SIG-M5 treated with dmso at 0.1 percent for 504 hours (cell line): ENCODE results near the gene RNF182.
"Not testable (repeated sequence)": the region's sequence is repeated elsewhere in the genome, so short reads cannot be mapped to it uniquely, and the experiment has no call there.

ENCODE experiments used
- DNase-seq: peaks from one replicate; lab custom pipeline; 2025; ENCODE audit not compliant: unreplicated experiment; lab: John Stamatoyannopoulos, UW

The RNF182 gene

DNA sequence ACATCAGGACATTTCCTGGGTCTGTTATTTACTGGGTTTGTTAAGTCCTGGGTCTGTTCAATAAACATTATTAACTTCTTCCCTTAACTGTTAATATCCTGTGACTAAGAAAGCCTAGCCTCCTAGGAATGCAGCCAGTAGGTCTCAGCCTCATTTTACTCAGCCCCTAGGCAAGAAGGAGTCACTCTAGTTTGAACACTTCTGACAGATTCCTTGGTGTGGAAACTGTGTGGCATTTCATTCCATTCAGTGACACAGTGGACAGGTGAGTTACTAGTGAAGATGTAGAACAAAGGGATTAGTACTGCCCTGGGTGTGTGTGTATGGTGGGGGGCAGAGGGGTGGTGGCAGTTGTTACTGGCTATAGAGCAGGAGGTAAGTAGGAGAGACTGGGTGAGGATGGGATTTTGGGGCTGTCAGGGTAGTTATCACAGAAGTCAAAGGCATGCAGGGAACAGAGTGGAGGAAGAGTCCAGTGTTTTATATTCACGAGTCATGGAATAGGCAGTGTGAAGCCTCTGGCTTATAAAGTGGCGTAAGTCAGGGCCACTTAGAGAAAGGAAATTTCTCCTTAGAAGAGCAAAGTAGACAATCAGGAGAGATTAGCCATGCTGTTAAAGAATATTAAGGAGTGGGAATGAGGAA, 28.4 kb downstream of the RNF182 start:
- DNase-seq, result no peak

DNA sequence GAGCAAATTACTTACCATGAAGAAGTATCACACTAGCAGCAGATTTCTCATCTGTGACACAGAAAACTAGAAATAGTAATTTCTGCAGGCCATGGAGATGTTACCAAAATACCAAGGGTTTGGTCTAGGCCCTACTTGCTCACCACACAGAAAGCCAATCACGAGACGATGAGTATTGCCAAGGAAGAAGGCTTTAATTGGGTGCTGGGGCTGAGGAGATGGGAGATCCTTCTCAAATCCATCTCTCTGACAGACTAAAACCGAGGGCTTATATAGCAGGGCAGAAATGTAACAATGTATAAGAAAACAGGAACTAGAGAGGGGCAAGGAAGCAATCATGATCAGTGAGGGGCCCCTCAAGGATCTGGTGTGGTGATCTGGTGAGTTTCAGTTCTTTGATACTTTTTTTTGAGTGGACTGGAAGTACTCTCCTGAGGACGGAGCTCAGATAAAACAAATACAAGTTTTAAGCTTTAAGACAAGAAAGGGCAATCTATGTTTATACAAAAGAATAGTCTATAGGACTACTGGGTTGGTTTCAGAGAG, 40.9 kb downstream of the RNF182 start:
- peak; percentile 0 for DNase-seq

DNA sequence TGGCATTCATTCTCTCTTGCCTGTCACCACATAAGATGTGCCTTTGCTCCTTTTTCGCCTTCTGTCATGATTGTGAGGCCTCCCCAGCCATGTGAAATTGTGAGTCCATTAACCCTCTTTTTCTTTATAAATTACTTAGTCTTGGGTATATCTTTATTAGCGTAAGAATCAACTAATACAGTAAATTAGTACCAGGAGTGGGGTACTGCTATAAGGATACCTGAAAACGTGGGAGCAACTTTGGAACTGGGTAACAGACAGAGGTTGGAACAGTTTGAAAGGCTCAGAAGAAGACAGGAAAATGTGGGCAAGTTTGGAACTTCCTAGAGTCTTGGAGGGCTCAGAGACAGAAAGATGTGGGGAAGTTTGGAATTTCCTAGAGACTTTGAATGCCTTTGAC, 46.6 kb downstream of the RNF182 start:
- DNase-seq, result no peak

DNA sequence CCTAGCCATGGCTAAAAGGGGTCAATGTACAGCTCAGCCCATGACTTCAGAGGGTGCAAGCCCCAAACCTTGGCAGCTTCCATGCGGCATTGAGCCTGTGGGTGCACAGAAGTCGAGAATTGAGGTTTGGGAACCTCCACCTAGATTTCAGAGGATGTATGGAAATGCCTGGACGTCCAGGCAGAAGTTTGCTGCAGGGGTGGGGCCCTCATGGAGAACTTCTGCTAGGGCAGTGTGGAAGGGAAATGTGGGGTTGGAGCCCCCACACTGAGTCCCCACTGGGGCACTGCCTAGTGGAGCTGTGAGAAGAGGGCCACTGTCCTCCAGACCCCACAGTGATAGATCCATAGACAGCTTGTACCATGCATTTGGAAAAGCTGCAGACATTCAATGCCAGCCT, 47.9 kb downstream of the RNF182 start:
- DNase-seq, result not testable (repeated sequence)

- DNase-seq, result not testable (repeated sequence)
Observed at GRCh38 chr6:13973422-13973821, 48.7 kb downstream of the RNF182 start.

DNA sequence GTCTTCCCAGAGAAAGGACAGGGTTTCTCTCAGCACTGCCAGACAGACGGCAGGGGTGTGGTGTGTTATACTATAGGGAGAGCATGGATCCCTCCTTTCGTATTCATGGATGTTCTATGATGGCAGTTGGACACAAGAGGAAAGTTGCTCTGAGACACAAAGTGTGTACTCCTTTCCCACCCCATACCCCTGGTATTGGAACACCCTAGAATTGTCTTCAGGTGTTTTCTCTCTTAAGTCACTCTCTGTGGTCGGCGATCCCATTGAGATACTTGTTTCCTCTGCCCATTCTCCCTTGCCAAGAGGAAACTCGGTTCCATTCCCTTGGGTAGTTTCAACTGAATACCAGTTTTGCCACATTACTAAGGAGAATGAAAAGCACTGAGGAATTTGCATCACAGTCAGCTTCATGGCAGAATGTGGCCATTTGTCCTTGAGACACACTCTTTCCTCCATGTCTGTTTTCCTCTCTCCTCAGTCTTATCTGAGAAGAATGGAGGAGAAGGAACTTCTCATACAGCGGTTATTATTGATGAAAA, 53.4 kb downstream of the RNF182 start:
- DNase-seq, result no peak

DNA sequence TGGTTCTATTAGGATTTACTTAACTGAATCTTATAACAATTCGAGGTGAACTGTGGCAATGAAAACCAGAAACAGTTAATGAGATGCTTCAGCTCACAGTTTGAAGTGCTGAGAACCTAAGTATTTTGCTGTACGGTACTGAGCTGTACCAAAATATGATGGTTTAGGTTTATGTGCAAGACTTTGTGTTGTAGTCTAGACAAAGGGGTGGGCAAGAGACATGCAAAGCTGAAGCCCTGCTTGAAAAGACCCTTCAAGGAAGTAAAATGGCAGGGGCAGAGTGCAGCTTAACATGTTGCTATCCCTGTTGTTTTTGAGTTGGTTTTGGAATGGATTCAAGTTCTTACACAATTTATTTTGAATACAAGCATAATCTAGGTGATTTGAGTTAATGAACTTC, 54.0 kb downstream of the RNF182 start:
- no peak for DNase-seq

- DNase-seq, result no peak
Observed at GRCh38 chr6:13979284-13980171, 54.8 kb downstream of the RNF182 start.

- DNase-seq, result no peak
Observed at GRCh38 chr6:13980534-13980933, 55.8 kb downstream of the RNF182 start.

GRCh38 chr6:13985663-13986325, 61.0 kb downstream of the RNF182 start:
- peak; percentile 38 for DNase-seq

GRCh38 chr6:13986700-13987399, 62.1 kb downstream of the RNF182 start:
- DNase-seq, result no peak

GRCh38 chr6:13987400-13987865, 62.7 kb downstream of the RNF182 start:
- no peak for DNase-seq

- DNase-seq, result no peak
Observed at GRCh38 chr6:13988049-13988738, 63.4 kb downstream of the RNF182 start.

DNA sequence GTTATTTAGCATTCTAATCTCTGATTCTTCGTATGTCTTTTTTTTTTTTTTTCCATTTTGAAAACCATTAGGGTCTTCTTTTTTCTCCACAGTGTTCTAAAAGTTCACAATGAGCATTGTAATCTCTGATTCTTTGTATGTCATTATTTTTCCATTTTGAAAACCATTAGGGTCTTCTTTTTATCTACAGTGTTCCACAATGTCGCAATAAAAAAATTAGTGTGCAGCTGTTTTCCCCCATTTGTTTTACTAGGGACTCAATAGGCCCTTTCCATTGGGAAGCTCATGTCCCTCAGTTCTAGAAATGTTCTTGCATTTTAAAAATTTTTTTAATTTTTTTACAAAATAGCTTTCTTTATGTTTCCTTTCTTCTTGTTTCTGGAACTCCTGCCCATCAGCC, 64.2 kb downstream of the RNF182 start:
- DNase-seq, result no peak

- no peak for DNase-seq
Observed at GRCh38 chr6:13989496-13990144, 64.9 kb downstream of the RNF182 start.

GRCh38 chr6:13990796-13991195, 66.0 kb downstream of the RNF182 start:
- DNase-seq, result no peak

GRCh38 chr6:13991393-13991792, 66.6 kb downstream of the RNF182 start:
- DNase-seq, result no peak

- DNase-seq, result no peak
Observed at GRCh38 chr6:13992417-13993055, 67.8 kb downstream of the RNF182 start.

- DNase-seq, result no peak
Observed at GRCh38 chr6:13993416-13993815, 68.7 kb downstream of the RNF182 start.
